Measurements from ENCODE around the gene TMEM121. TPM values are rescaled to one million over a fixed set of nuclear protein-coding genes. Genes with fewer than 3 reads are reported as not detected.

TMEM121 gene
- total RNA-seq, 1 experiment from 2014 or later: 4.8 TPM

GRCh38 chr14:105499256-105500035 lies 26.9 kb upstream of the TMEM121 start:
- Histone ChIP-seq H3K4me3 (no peak overlapping the region), H3K9me3 (replicated peaks) (no peaks in the 10 kb centered on the region), H3K27me3 (no peaks in the 10 kb centered on the region), H3K36me3 (no peaks in the 10 kb centered on the region), H3K4me1 (peaks cover 29% of the 10 kb centered on the region), H3K27ac (peak overlapping the region; percentile 68)
- DNase-seq: peak; percentile 97 to 98

GRCh38 chr14:105500036-105500725 lies 26.2 kb upstream of the TMEM121 start:
- DNase-seq: peak; percentile 8 to 22
- Histone ChIP-seq H3K9me3 (replicated peaks) (no peaks in the 10 kb centered on the region), H3K27me3 (peaks cover 4% of the 10 kb centered on the region), H3K27ac (peak overlapping the region; percentile 68), H3K36me3 (no peaks in the 10 kb centered on the region), H3K4me3 (no peak overlapping the region), H3K4me1 (peaks cover 29% of the 10 kb centered on the region)

- Histone ChIP-seq H3K9me3 (replicated peaks) (no peaks in the 10 kb centered on the region), H3K27me3 (peaks cover 6% of the 10 kb centered on the region), H3K4me1 (peaks cover 29% of the 10 kb centered on the region), H3K4me3 (no peak overlapping the region), H3K27ac (no peak overlapping the region), H3K36me3 (no peaks in the 10 kb centered on the region)
- DNase-seq: no peak
Measured at GRCh38 chr14:105500726-105501101, 25.7 kb upstream of the TMEM121 start.

GRCh38 chr14:105501504-105502291 lies 24.7 kb upstream of the TMEM121 start:
- H3K27me3 ChIP-seq: peaks cover 6% of the 10 kb centered on the region
- H3K27ac ChIP-seq: no peak overlapping the region
- peaks cover 29% of the 10 kb centered on the region for H3K4me1 ChIP-seq
- no peaks in the 10 kb centered on the region for H3K9me3 ChIP-seq (replicated peaks)
- no peaks in the 10 kb centered on the region for H3K36me3 ChIP-seq
- H3K4me3 ChIP-seq: no peak overlapping the region
- DNase-seq: no peak

GRCh38 chr14:105502446-105503295 lies 23.7 kb upstream of the TMEM121 start:
- Histone ChIP-seq H3K27me3 (peaks cover 9% of the 10 kb centered on the region), H3K4me1 (peaks cover 28% of the 10 kb centered on the region), H3K27ac (no peak overlapping the region), H3K4me3 (no peak overlapping the region), H3K9me3 (replicated peaks) (no peaks in the 10 kb centered on the region), H3K36me3 (no peaks in the 10 kb centered on the region)
- no peak for DNase-seq

GRCh38 chr14:105503296-105503640 lies 23.1 kb upstream of the TMEM121 start:
- Histone ChIP-seq H3K4me1 (peaks cover 22% of the 10 kb centered on the region), H3K4me3 (no peak overlapping the region), H3K9me3 (replicated peaks) (no peaks in the 10 kb centered on the region), H3K36me3 (no peaks in the 10 kb centered on the region), H3K27ac (no peak overlapping the region), H3K27me3 (peaks cover 9% of the 10 kb centered on the region)
- no peak for DNase-seq

GRCh38 chr14:105503935-105504692 lies 22.3 kb upstream of the TMEM121 start:
- Histone ChIP-seq H3K27ac (no peak overlapping the region), H3K27me3 (peaks cover 9% of the 10 kb centered on the region), H3K36me3 (no peaks in the 10 kb centered on the region), H3K4me1 (peaks cover 14% of the 10 kb centered on the region), H3K4me3 (no peak overlapping the region), H3K9me3 (replicated peaks) (no peaks in the 10 kb centered on the region)
- DNase-seq: peak in 1 of 2 experiments; percentile 30

GRCh38 chr14:105505101-105505500 lies 21.3 kb upstream of the TMEM121 start:
- DNase-seq: no peak
- Histone ChIP-seq H3K4me3 (no peak overlapping the region), H3K27ac (no peak overlapping the region), H3K9me3 (replicated peaks) (no peaks in the 10 kb centered on the region), H3K36me3 (no peaks in the 10 kb centered on the region), H3K4me1 (peaks cover 7% of the 10 kb centered on the region), H3K27me3 (peaks cover 13% of the 10 kb centered on the region)

GRCh38 chr14:105507247-105507646 lies 19.1 kb upstream of the TMEM121 start:
- Histone ChIP-seq H3K9me3 (replicated peaks) (no peaks in the 10 kb centered on the region), H3K36me3 (no peaks in the 10 kb centered on the region), H3K4me1 (peaks cover 1% of the 10 kb centered on the region; the same call in 1 of the 2 replicates), H3K27ac (no peak overlapping the region), H3K27me3 (peaks cover 29% of the 10 kb centered on the region), H3K4me3 (no peak overlapping the region)
- DNase-seq: no peak

- Histone ChIP-seq H3K9me3 (replicated peaks) (no peaks in the 10 kb centered on the region), H3K27me3 (peaks cover 29% of the 10 kb centered on the region), H3K4me1 (peaks cover 8% of the 10 kb centered on the region; the same call in 1 of the 2 replicates), H3K27ac (no peak overlapping the region), H3K4me3 (no peak overlapping the region), H3K36me3 (no peaks in the 10 kb centered on the region)
- DNase-seq: no peak
Measured at GRCh38 chr14:105508069-105508468, 18.3 kb upstream of the TMEM121 start.

GRCh38 chr14:105508601-105509000 lies 17.8 kb upstream of the TMEM121 start:
- H3K4me1 ChIP-seq: peaks cover 8% of the 10 kb centered on the region; the same call in 1 of the 2 replicates
- no peak overlapping the region for H3K4me3 ChIP-seq
- no peak for DNase-seq
- peaks cover 29% of the 10 kb centered on the region for H3K27me3 ChIP-seq
- H3K9me3 ChIP-seq (replicated peaks): no peaks in the 10 kb centered on the region
- no peak overlapping the region for H3K27ac ChIP-seq
- no peaks in the 10 kb centered on the region for H3K36me3 ChIP-seq

- Histone ChIP-seq H3K9me3 (replicated peaks) (peaks cover 9% of the 10 kb centered on the region; the same call in 1 of the 2 replicates), H3K27me3 (peaks cover 2% of the 10 kb centered on the region; the same call in 1 of the 2 replicates), H3K4me3 (no peak overlapping the region), H3K36me3 (no peaks in the 10 kb centered on the region), H3K27ac (no peak overlapping the region), H3K4me1 (peaks cover 8% of the 10 kb centered on the region; the same call in 1 of the 2 replicates)
- no peak for DNase-seq
Measured at GRCh38 chr14:105517096-105517495, 9.3 kb upstream of the TMEM121 start.

- no peak for DNase-seq
- Histone ChIP-seq H3K27ac (no peak overlapping the region), H3K9me3 (replicated peaks) (peaks cover 6% of the 10 kb centered on the region; the same call in 1 of the 2 replicates), H3K4me1 (no peaks in the 10 kb centered on the region), H3K36me3 (no peaks in the 10 kb centered on the region), H3K27me3 (no peaks in the 10 kb centered on the region), H3K4me3 (no peak overlapping the region)
Measured at GRCh38 chr14:105519946-105520698, 6.3 kb upstream of the TMEM121 start.
